Measurements from ENCODE around the gene TBXA2R.
A peak's percentile ranks its signal among the peaks of the same experiment; 100 is the strongest.

DNA sequence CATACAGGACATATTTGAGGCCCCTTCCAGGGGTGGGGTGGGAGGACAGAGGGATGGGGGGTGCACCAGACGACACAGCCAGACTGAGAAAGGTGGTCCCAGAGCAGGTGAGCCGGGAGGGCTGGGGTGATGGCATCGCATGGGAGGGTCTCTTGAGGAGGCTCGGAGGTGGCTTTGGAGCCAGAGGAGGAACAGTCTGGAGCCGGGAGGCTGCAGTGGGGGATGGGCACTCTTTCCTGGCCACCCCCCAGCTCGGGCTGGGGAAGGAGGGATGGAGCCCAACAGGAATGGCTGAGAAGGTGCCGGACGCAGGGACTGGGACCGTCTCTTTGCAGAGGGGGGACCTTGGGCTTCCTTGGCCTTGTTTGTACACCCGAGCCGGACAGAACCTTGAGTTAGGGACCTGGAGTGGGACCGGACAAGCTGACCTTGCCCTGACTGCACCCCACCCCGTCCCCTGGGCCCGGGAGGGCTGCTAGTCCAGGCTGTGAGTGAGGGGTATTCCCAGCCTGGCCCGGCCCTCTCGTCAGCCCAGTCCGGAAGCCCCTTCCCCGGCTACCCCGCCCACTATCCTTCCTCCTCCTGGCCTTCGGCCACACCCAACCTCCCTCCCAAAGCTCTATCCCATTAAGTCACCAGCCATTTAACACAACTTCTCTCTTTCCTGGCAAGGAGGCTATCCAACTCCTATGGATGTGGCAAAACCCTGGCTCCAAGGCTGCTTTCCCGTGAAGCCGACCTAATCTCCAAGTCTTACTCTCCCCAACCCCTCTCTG, 816 bp upstream of the TBXA2R start:
- TF ChIP-seq, protein P1, sequence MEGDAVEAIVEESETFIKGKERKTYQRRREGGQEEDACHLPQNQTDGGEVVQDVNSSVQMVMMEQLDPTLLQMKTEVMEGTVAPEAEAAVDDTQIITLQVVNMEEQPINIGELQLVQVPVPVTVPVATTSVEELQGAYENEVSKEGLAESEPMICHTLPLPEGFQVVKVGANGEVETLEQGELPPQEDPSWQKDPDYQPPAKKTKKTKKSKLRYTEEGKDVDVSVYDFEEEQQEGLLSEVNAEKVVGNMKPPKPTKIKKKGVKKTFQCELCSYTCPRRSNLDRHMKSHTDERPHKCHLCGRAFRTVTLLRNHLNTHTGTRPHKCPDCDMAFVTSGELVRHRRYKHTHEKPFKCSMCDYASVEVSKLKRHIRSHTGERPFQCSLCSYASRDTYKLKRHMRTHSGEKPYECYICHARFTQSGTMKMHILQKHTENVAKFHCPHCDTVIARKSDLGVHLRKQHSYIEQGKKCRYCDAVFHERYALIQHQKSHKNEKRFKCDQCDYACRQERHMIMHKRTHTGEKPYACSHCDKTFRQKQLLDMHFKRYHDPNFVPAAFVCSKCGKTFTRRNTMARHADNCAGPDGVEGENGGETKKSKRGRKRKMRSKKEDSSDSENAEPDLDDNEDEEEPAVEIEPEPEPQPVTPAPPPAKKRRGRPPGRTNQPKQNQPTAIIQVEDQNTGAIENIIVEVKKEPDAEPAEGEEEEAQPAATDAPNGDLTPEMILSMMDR (conservative IDR thresholded peaks at IDR 0.05; ENCODE audit: low read depth in 2 of 2), result no peak
- TF ChIP-seq EZH2phosphoT487 (IDR thresholded peaks at IDR 0.05; ENCODE audit: unreplicated experiment) (no peak), POLR2AphosphoS5 (IDR thresholded peaks at IDR 0.05; ENCODE audit: low read depth) (0 out of 2 replicates have a peak, but pooled peaks have one; percentile 39), CREB1 (CRISPR knock-in tag; IDR thresholded peaks at IDR 0.05; ENCODE audit: low read depth) (no peak), REST (IDR thresholded peaks at IDR 0.05; ENCODE audit: unreplicated experiment) (no peak), EZH2 (IDR thresholded peaks at IDR 0.05; ENCODE audit: low read depth, unreplicated experiment) (no peak), ZNF114 (CRISPR knock-in tag; IDR thresholded peaks at IDR 0.05) (no peak), JUNB (IDR thresholded peaks at IDR 0.05; ENCODE audit: unreplicated experiment) (no peak), ZNF331 (CRISPR knock-in tag; IDR thresholded peaks at IDR 0.05; ENCODE audit: low read depth) (no peak), ZNF462 (CRISPR knock-in tag; IDR thresholded peaks at IDR 0.05) (no peak)
- TF ChIP-seq, protein P2, sequence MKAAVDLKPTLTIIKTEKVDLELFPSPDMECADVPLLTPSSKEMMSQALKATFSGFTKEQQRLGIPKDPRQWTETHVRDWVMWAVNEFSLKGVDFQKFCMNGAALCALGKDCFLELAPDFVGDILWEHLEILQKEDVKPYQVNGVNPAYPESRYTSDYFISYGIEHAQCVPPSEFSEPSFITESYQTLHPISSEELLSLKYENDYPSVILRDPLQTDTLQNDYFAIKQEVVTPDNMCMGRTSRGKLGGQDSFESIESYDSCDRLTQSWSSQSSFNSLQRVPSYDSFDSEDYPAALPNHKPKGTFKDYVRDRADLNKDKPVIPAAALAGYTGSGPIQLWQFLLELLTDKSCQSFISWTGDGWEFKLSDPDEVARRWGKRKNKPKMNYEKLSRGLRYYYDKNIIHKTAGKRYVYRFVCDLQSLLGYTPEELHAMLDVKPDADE (IDR thresholded peaks at IDR 0.05), result no peak

All from GM23338 (cell line).